Activated CD4-positive, alpha-beta T cell treated with anti-CD3 and anti-CD28 coated beads, Interleukin-2, amount 50 U/mL, for 48 hours (primary cell): ENCODE measurements around the gene PGRMC1.
A peak's percentile ranks its signal among the peaks of the same experiment; 100 is the strongest.
"Not testable (repeated sequence)": the region's sequence is repeated elsewhere in the genome, so short reads cannot be mapped to it uniquely, and the experiment has no call there.

ENCODE experiments used
- DNase-seq, 2 experiments: peaks; one replicate each; pipeline ENCODE4 v3.0.0-alpha.2; 2020

The PGRMC1 gene

DNA sequence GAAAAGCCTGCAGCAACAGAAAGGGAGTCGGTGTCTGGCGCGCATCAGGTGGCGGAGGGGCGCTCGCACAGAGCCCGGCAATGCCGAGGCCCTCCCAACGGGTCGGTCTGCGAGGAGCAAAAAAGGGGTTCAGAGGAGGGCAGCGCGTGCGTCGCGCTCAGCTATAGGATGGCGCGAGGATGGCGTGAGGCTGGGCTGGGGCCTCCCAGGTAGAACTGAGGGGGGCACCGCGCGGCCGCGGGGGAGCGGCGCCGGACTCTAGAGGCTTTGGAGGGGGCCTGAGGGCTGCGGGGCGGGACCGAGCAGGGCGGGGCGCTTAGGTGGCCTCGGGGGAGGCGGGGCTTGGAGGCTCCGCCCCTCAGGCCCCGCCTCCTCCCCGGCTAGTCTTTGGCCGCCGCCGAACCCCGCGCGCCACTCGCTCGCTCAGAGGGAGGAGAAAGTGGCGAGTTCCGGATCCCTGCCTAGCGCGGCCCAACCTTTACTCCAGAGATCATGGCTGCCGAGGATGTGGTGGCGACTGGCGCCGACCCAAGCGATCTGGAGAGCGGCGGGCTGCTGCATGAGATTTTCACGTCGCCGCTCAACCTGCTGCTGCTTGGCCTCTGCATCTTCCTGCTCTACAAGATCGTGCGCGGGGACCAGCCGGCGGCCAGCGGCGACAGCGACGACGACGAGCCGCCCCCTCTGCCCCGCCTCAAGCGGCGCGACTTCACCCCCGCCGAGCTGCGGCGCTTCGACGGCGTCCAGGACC lies at the start of gene PGRMC1:
Gene PGRMC1 (plus strand): TSS at position 414 of the 751 bp plus-strand sequence. CDS start 79 bp downstream, at position 493.
- DNase-seq, result peak; percentile 69 to 74

DNA sequence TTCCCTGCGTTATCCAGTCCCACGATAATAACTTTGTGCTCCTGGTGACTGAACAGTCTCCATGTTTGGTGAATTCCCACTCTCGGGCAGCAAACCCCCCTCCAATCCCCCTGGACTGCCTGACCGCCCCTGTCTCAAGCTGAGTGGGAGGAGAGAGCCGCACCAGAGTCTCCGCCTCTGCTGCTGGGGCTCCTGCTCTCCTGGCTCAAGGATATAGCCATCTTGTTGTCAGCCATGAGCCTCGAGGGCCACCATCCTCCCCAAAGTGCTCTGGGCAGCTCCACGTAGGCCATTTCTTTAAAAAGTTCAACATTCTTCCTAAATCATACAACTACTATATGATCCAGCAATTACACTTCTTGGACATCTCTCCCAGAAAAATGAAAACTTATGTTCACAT lies 49.3 kb upstream of the PGRMC1 start:
- no peak for DNase-seq

GRCh38 chrX:119187298-119187697 lies 48.8 kb upstream of the PGRMC1 start:
- DNase-seq, result no peak

DNA sequence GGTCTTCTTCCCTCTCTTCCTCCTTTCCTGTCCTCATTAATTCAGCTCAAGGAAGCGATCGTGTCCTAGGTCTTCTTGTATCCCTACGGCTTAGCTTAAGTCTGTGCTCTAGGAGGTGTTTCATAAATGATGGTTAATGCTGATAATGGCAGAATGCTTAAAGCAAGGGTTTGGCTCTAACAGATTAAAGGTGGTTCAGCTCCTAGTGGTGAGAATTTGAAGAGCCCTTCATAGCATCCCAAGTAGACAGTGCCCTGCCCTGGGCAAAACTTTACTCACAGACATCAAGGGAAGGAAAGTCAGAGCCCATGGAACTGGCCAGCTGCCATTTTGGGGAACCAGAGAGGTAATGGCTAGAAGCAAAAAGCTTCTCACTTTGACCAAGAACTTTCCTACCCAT lies 47.0 kb upstream of the PGRMC1 start:
- no peak for DNase-seq

- DNase-seq, result no peak
These were observed 46.5 kb upstream of the PGRMC1 start for GRCh38 chrX:119189595-119189994.

GRCh38 chrX:119190091-119190681 lies 45.9 kb upstream of the PGRMC1 start:
- no peak for DNase-seq

GRCh38 chrX:119190831-119191230 lies 45.3 kb upstream of the PGRMC1 start:
- DNase-seq, result no peak

DNA sequence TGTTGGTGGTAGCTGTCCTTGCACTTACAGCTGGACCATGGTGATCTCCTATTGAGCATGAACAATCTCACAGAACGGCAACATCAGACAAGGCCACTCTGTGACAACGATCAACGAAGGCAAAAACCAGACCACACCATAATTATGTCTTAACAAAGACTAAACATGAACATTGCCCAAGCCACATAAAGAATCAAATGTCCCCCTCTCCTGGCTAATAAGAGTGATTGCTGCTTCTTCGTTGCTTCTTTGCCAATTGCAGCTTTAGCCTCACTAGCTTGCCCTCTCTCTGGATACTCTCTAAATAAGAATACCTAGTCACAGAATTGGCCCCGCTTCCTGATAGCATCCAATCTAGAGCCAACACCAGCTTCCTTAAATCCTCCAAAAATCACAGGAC lies 41.5 kb upstream of the PGRMC1 start:
- DNase-seq, result no peak

GRCh38 chrX:119201570-119201969 lies 34.5 kb upstream of the PGRMC1 start:
- no peak for DNase-seq

DNA sequence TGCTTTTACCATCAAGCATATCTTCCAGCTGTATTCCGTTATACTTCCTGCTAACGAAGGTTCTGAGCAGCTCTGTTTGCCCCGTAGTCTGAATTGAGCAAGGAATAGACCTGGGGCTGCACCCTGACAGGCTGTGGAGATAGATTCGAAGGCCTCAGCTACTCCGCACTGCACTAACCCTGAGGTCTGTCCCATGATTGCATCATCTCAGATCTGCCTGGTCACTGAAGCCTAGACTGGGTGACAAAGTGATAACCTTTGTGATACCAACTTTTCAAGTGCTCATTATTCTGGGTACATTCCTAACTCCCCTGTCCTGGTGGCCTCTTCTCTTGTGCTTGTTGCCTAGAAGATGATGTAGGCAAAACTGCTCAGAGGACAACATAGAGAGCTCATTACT lies 29.9 kb upstream of the PGRMC1 start:
- no peak for DNase-seq

GRCh38 chrX:119207483-119207882 lies 28.6 kb upstream of the PGRMC1 start:
- not testable (repeated sequence) for DNase-seq

DNA sequence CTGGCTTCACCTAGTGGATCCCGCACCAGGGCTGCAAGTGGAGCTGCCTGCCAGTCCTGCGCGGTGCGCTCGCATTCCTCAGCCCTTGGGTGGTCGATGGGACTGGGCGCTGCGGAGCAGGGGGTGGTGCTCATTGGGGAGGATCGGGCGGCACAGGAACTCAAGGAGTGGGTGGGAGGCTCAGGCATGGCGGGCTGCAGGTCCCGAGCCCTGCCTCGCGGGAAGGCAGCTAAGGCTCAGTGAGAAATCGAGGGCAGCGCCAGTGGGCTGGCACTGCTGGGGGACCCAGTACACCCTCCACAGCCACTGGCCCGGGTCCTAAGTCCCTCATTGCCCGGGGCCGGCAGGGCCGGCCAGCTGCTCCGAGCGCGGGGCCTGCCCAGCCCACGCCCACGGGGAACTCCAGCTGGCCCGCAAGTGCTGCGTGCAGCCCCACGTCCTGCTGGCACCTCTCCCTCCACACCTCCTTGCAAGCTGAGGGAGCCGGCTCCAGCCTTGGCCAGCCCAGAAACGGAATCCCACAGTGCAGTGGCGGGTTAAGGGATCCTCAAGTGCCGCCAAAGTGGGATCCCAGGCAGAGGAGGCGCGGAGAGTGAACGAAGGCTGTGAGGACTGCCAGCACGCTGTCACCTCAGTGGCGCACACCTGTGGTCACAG lies 27.6 kb upstream of the PGRMC1 start:
- DNase-seq, result no peak

DNA sequence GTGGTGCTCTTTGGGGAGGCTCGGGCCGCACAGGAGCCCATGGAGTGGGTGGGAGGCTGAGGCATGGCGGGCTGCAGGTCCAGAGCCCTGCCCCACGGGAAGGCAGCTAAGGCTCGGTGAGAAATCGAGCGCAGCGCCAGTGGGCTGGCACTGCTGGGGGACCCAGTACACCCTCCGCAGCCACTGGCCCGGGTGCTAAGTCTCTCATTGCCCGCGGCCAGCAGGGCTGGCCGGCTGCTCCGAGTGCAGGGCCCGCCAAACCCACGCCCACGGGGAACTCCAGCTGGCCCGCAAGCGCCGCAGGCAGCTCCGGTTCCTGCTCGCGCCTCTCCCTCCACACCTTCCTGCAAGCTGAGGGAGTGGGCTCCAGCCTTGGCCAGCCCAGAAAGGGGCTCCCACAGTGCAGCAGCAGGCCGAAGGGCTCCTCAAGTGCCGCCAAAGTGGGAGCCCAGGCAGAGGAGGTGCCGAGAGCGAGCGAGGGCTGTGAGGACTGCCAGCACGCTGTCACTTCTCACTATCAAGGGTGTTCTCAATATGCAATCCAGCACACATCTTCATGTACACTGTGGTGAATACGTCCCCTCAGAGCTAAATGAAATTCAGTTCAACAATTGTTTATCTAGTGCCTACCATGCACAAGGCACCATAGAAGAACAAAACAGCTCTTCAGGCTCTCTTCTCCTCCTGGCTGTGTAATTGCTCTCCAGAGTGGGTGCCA lies 25.0 kb upstream of the PGRMC1 start:
- DNase-seq, result not testable (repeated sequence)

DNA sequence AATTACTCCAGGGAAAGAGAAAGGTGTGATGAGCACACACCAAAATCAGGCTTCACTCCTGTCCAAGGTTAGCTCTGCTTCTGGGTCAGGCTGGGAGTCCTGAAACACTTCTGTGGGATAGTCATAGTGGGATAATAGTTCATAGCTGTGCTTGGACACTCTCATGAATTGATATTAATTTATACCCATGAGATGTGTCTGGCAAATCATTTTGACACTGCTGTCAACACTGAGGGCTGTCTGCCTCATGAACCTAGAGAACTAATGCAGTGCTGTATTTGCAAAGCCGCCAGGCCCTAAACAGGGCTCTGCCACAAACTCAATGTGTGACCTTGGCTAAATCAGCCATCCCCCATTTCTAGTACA lies 24.5 kb upstream of the PGRMC1 start:
- no peak for DNase-seq

DNA sequence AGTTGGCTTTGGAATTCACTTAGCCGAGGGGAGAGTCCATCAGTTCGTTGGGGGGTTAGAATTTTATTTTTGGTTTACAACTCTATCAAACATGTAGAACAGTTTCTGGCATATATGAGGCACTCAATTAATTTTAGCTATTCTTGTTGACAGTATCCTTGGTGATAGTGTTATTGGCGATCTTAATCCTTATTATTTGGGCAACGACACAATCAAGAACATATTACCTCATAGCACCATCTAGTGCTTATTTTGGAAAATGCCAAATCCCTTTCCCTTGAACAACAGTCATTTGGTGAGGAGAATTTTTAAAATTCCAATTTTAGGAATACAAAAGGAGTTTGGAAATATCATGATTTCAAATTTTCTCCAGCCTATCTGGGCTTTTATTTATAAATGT lies 17.9 kb upstream of the PGRMC1 start:
- DNase-seq, result no peak

- DNase-seq, result no peak
These were observed 13.2 kb upstream of the PGRMC1 start for GRCh38 chrX:119222932-119223331.

GRCh38 chrX:119223783-119224182 lies 12.3 kb upstream of the PGRMC1 start:
- no peak for DNase-seq

GRCh38 chrX:119226446-119226845 lies 9.6 kb upstream of the PGRMC1 start:
- no peak for DNase-seq

DNA sequence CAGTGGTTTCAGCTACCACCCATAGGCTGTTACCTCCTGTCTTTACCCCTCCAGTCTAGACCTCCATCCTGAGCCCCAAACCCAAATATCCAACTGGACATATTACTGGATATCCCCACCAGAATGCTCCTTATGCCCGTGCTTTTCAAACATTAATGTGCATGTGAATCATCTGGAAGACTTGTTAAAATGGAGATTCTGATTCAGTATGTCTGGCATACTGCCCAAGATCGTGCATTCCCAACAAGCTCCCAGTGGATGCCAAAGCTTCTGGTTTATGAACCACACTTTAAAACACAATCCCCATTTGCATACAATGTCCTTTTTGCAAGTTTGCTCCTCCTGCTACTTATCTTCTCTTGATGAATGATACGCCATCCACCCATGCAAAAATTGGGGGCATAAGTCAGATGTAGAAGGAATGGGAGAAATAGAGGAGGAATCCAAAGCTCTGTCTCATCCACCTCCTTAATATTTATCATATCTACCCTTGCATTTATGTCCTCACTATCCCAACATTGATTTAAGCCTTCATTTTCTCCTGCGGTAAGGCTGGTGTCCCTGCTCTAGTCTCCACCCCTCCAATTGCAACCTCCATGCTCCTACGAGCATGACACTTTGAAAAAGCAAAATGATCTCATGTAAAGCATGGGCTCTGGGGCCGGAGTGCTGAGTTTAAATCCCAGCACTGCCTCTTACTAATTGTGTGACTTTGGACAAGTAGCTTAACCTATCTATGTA lies 7.4 kb upstream of the PGRMC1 start:
- no peak for DNase-seq

DNA sequence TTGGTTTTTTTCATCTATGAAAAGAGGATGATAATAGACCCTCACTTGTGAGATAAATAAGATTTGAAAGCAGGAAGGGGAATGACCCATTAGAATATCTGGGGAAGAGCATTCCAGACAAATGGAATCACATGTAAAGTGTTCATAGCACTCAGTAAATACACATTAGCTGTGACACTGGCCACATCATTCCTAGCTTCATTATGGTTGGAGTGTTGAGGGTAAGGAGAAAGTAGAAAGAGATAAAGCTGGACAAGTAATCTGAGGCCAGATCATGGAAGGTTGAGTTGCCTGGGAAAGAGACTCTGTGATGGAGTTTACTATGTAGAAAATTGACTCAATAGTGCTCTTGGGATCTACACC lies 6.9 kb upstream of the PGRMC1 start:
- DNase-seq, result no peak

- DNase-seq, result peak in 1 of 2 experiments; percentile 3
These were observed 5.2 kb upstream of the PGRMC1 start for GRCh38 chrX:119230850-119231249.

GRCh38 chrX:119231936-119232445 lies 4.1 kb upstream of the PGRMC1 start:
- no peak for DNase-seq

DNA sequence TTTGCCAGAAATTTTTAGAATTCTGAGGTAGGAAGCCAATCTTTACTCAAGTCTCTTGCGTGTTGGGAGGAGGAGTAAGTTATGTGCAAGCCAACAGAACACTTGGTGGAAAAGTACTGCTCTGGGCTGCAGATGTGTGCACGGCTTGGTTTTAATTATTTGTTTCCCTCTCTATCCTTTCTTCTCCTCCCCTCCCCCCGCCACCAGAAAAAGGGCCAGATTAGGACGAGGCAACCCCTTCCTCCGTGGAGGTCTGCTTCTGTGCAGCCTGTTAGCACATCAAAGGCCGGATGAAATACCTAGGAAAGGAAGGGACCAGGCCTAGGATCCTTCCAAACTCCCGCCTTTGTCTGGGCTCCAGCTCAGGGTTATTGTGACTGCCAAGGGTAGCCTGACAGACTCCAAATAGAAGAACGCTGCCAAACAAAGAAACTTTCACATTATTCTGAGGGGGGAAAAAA lies 1.0 kb upstream of the PGRMC1 start:
- DNase-seq, result no peak
